ENCODE data around the gene SLC22A1.

DNA sequence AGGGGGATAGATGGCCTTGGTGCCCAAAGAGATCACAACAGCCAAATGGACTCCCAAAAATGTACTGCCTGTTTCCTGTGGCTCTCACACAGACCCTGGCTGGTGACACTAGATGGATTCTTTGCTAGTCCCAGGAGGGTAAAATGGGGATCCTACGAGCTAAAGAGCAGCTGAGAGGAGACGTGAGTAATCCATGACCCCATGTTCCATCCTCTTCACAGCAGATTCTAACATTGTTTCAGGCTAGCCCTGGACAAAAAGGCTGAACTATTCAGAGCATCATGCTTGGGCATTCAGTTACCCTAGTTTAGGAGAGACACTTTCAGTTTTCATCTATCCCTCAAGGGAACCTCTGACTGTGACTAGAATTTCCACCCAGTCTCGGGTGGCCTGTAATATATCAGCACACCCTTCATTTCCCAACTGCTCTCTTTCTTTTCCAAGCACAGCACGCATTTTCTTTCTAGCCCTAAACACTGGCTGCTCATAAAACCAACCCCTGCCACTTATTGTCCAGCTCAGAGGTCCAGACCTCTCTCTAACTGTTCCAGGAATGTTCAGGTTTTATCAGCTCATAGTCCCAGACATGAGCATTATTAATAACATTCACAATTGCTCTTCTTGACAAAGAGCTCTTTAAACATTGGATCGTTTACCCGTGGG, 48.5 kb downstream of the SLC22A1 start:
- TF ChIP-seq FOXP2 (optimal IDR thresholded peaks at IDR 0.05; ENCODE audit: control extremely low read depth, extremely low read length, insufficient read depth) = no peak
- no peak for TF ChIP-seq EZH2 (IDR thresholded peaks at IDR 0.05)
- no peak for TF ChIP-seq POLR2AphosphoS5 (IDR thresholded peaks at IDR 0.05; ENCODE audit: borderline replicate concordance, low read depth, low read length)

All from SK-N-MC (cell line).